Heart right ventricle (tissue), 16 donors: ENCODE measurements around the gene FAM171A1. TPM values are rescaled to one million over a fixed set of nuclear protein-coding genes. Genes with fewer than 3 reads are reported as not detected.
A peak's percentile ranks its signal among the peaks of the same experiment; 100 is the strongest.

ENCODE experiments used
- ATAC-seq, 8 donors: fragments of 200-7000 bp; cut with Tn5 transposase; one replicate each; pipeline ENCODE4 v1.9.1; 2020; ENCODE audit warnings: mild to moderate bottlenecking in 8 of 8, moderate library complexity in 8 of 8, moderate number of reproducible peaks in 1 of 8
- DNase-seq, 2 donors: peaks; one replicate each; pipeline ENCODE4 v3.0.0-alpha.2; 2020
- H3K27ac ChIP-seq, 10 donors: fragments of 200-600 bp; sonication (generic) in 2 of 10; one replicate each; pipeline versions ENCODE4 v1.5.0 to v1.8.0; 2020 to 2022; ENCODE audit warnings: mild to moderate bottlenecking in 3 of 10
- H3K27me3 ChIP-seq, 7 donors: fragments of 200-600 bp; one replicate each; pipeline ENCODE4 v1.8.0; 2021 to 2022; ENCODE audit warnings: mild to moderate bottlenecking in 2 of 7
- H3K36me3 ChIP-seq, 9 donors: fragments of 200-600 bp; sonication (generic) in 1 of 9; one replicate each; pipeline versions ENCODE4 v1.5.0 to v1.8.0; 2020 to 2022; ENCODE audit warnings: mild to moderate bottlenecking in 2 of 9
- H3K4me1 ChIP-seq, 9 donors: fragments of 200-600 bp; sonication (generic) in 1 of 9; one replicate each; pipeline versions ENCODE4 v1.5.0 to v1.8.0; 2020 to 2022; ENCODE audit warnings: mild to moderate bottlenecking in 4 of 9
- H3K4me3 ChIP-seq, 10 donors: fragments of 200-600 bp; sonication (generic) in 2 of 10; one replicate each; pipeline versions ENCODE4 v1.5.0 to v1.8.0; 2020 to 2022; ENCODE audit warnings: mild to moderate bottlenecking in 7 of 10, moderate library complexity in 2 of 10
- H3K9me3 ChIP-seq, 11 donors: fragments of 200-600 bp in 10 of 11; sonication (generic) in 2 of 11; one replicate each; pipeline versions ENCODE4 v1.5.0 to v1.8.0; 2013 to 2022; ENCODE audit warnings: mild to moderate bottlenecking in 2 of 11, control low read depth in 1 of 11, moderate library complexity in 1 of 11
- WGBS, 2 donors: extraction: QIAGEN DNeasy Blood & Tissue Kit; methylation state at CpG; one replicate each; pipeline ENCODE4 v1.1.7; 2013; ENCODE audit warnings: inconsistent platforms in 1 of 2; 5-methylcytosine and 5-hydroxymethylcytosine counted together
- intact Hi-C, 10 donors: fragments of 100-400 bp; cut with DNase I; formaldehyde crosslinking; loops; one replicate each; pipeline versions ENCODE4 v1.11.1 to v1.14.2; 2022
- polyA plus RNA-seq, 2 donors: library from polyadenylated mRNA; stranded (reverse); fragments of 200-250 nt; gene quantifications; one replicate each; pipeline ENCODE4 v1.2.3, GENCODE V29; 2013
- total RNA-seq, 10 donors: library from RNA; stranded (reverse); fragmentation: NEBNext Ultra II Directional in 3 of 10; extraction: Animal tissue kit (Norgen Biotek cat#: 25700) in 3 of 10; gene quantifications; one replicate each; pipeline versions ENCODE4 v1.2.1 to v1.2.4, GENCODE V29; 2021 to 2023
- TF ChIP-seq, protein P1 (sequence below), 9 donors: fragments of 200-600 bp; sonication (generic) in 2 of 9; IDR thresholded peaks; one replicate each; pipeline versions ENCODE4 v1.5.0 to v1.8.0; 2021 to 2022; ENCODE audit warnings: antibody characterized with exemption in 9 of 9, mild to moderate bottlenecking in 5 of 9, moderate library complexity in 1 of 9
- donor health status: Arrhythmogenic right ventricular cardiomyopathy.
- donor health status: ischemic (EF 13 %, LVEDD 7.1; RV severe dilation, severe dysfunction).
- donor health status: healthy with polysubstance abuse.
- donor health status: DM: no; HTN: yes; CAD: no.
- donor health status: DM: no; HTN: no; CAD: no.
- donor health status: ischemic (EF 25% LVEDD 6.9; RV normal size, moderate dysfunction).
- donor health status: ischemic (EF 25% LVEDD 5.7; RV mildly dilated, moderate dysfunction).
- donor health status: healthy.
- donor health status: DM: yes; HTN: yes; CAD: no.
- donor health status: Ischemic cardiomyopathy.
- donor health status: ischemic (EF 35%, LVEDD 5.7; RV mildly dilated, moderate dysfunction).
- donor health status: nonischemic (EF 11% LVEDD 7.7; RV severe dilation, severe dysfunction).
- donor health status: DM: yes; HTN: yes; CAD: no.
- donor health status: PGD.
- donor health status: ischemic (EF 29% LVEDD 5.4; RV normal size, mild dysfunction).
- donor health status: nonischemic (EF 23%, LVEDD 6.1; RV moderate dilation, normal function).

FAM171A1 gene
- total and polyA plus RNA-seq, 12 donors: 3.5 to 10.5 (median 6.8) TPM

DNA sequence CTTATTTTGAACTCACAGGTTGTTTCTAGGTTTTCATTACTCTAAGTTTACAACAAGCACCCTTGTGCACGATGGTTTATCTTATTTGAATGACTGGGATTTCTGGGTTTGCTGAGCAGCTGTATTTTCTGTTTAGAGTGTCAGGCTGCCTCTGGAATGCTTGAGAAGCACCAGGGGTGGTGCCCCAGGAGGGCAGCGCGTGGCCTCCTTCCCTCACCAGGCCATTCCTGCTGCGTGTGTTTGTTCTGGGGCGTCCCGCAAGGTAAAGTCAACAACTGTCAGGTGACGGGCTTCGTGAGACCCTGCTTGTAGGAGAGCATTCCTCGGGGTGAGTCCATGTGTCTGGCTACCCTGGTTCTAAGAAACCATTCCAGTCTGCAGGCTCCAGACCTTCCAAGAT lies 54.9 kb downstream of the FAM171A1 start:
- no peak for DNase-seq
- TF ChIP-seq, protein P1, sequence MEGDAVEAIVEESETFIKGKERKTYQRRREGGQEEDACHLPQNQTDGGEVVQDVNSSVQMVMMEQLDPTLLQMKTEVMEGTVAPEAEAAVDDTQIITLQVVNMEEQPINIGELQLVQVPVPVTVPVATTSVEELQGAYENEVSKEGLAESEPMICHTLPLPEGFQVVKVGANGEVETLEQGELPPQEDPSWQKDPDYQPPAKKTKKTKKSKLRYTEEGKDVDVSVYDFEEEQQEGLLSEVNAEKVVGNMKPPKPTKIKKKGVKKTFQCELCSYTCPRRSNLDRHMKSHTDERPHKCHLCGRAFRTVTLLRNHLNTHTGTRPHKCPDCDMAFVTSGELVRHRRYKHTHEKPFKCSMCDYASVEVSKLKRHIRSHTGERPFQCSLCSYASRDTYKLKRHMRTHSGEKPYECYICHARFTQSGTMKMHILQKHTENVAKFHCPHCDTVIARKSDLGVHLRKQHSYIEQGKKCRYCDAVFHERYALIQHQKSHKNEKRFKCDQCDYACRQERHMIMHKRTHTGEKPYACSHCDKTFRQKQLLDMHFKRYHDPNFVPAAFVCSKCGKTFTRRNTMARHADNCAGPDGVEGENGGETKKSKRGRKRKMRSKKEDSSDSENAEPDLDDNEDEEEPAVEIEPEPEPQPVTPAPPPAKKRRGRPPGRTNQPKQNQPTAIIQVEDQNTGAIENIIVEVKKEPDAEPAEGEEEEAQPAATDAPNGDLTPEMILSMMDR (IDR thresholded peaks at IDR 0.05): no peak

DNA sequence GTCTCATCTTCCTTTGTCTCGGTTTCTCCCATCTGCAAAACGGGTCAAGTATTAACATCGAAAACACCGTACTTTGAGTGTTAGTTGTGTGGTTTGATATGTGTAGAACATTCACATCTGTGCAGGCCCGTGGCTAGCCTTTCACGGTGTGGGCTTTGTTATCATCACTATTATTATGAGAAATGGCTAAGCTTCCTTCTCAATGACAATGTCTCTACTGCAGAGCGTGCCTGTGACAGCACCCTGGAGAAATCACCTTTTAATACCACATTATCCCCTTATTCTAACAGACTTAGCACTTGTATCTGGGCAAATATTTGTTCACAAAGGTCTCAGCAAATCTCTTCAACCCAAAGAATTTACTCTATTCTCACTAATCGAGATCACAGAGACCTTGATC lies 55.8 kb downstream of the FAM171A1 start:
- Histone ChIP-seq H3K27me3 (no peaks in the 10 kb centered on the region), H3K27ac (no peak overlapping the region), H3K4me1 (peaks cover 3 to 35% (median 17%) of the 10 kb centered on the region in 9 donors), H3K9me3 (peaks cover 0 to 4% (median 0%) of the 10 kb centered on the region in 11 donors), H3K36me3 (no peaks in the 10 kb centered on the region), H3K4me3 (no peak overlapping the region)
- ATAC-seq (no peak), DNase-seq (no peak)
- WGBS, 2 donors: 94 to 95% methylated on average over 8 of the region's 8 CpGs
- intact Hi-C loops: no loop called here
- TF ChIP-seq, protein P1 (IDR thresholded peaks at IDR 0.05): no peak

More for the DNA sequence above, 54.9 kb downstream of the FAM171A1 start:
- Histone ChIP-seq H3K4me3 (no peak overlapping the region), H3K4me1 (peaks cover 3 to 43% (median 22%) of the 10 kb centered on the region in 9 donors), H3K36me3 (no peaks in the 10 kb centered on the region), H3K27ac (no peak overlapping the region), H3K9me3 (peaks cover 0 to 4% (median 0%) of the 10 kb centered on the region in 11 donors), H3K27me3 (no peaks in the 10 kb centered on the region)
- no peak for ATAC-seq
- intact Hi-C loops: no loop called here
- 92 to 93% methylated on average over 9 of the region's 9 CpGs for WGBS, 2 donors

DNA sequence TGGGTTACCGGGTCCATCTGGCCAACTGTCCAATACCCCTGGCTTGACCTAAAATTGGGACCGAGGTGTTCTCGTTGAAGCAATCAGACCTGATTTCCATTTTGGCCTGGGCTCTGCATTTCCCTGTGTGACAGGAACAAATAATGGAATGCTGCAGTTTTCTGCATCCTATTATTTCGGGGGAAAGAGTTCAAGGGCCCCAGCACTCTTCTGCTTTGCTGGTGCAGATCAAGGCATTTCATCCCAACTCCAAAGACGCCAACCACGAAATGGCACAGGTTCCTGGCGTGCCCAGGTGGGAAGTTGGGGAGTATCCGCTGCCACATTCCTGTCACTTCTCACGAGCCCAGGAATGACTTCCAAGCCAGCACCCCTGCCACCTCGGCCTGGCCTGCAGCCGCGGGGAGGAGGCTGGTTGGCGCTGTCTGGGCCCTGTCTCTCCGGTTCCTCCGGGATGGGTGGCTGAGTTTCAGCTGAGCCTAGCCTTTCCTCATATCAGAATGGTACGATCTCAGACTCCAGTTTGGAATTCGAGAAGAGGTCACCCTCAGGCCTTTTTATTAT lies 56.5 kb downstream of the FAM171A1 start:
- intact Hi-C loops: no loop called here
- TF ChIP-seq, protein P1 (IDR thresholded peaks at IDR 0.05): no peak
- ATAC-seq (no peak), DNase-seq (no peak)
- Histone ChIP-seq H3K4me1 (peaks cover 3 to 34% (median 17%) of the 10 kb centered on the region in 9 donors), H3K27me3 (no peaks in the 10 kb centered on the region), H3K27ac (peak overlapping the region in 1 of 10 donors; percentile 30), H3K9me3 (no peaks in the 10 kb centered on the region), H3K4me3 (no peak overlapping the region), H3K36me3 (no peaks in the 10 kb centered on the region)
- 87 to 90% methylated on average over 17 of the region's 17 CpGs for WGBS, 2 donors

DNA sequence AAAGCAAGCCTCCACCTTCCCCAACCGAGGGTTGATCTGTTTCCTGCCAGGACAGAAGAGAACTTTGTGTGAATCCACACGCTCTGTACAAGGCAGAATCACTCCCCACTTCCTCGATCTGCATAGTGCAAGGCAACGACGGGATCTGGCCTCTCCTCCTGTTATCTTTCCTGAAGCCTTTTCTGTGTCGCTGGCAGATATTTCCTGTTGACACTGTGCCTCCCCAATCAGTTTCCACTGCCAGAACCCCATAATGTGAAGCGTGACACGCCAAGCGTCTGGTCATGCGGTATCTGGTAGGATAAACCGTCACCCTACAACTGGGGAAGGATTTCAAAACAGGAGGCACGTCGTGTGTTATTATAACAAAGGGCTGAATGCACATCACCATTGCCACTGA lies 57.2 kb downstream of the FAM171A1 start:
- DNase-seq: peak in 1 of 2 donors; percentile 24
- intact Hi-C loops: no loop called here
- Histone ChIP-seq H3K36me3 (no peaks in the 10 kb centered on the region), H3K9me3 (no peaks in the 10 kb centered on the region), H3K27me3 (no peaks in the 10 kb centered on the region), H3K27ac (peak overlapping the region in 7 of 10 donors; percentile 5 to 52 (median 30)), H3K4me3 (peak overlapping the region in 6 of 10 donors; percentile 13 to 35 (median 18)), H3K4me1 (peaks cover 3 to 34% (median 17%) of the 10 kb centered on the region in 9 donors)
- TF ChIP-seq, protein P1 (IDR thresholded peaks at IDR 0.05): no peak
- WGBS, 2 donors: 7 to 14% methylated on average over 13 of the region's 13 CpGs
- ATAC-seq: peak; percentile 76 to 85 (median 78)
